MV-4-11 (cell line): ENCODE results near the gene PPP6R2.
A peak's percentile ranks its signal among the peaks of the same experiment; 100 is the strongest.
"Not testable (repeated sequence)": the region's sequence is repeated elsewhere in the genome, so short reads cannot be mapped to it uniquely, and the experiment has no call there.

ENCODE experiments used
- DNase-seq: peaks from one replicate; lab custom pipeline; 2025; lab: John Stamatoyannopoulos, UW

The PPP6R2 gene

GRCh38 chr22:50317674-50318073 is 25.5 kb upstream of the PPP6R2 start:
- DNase-seq, result no peak

GRCh38 chr22:50318356-50318697 is 24.8 kb upstream of the PPP6R2 start:
- DNase-seq, result no peak

- no peak for DNase-seq
Observed at GRCh38 chr22:50318698-50319411, 24.3 kb upstream of the PPP6R2 start.

- DNase-seq, result no peak
Observed at GRCh38 chr22:50319503-50319951, 23.6 kb upstream of the PPP6R2 start.

- no peak for DNase-seq
Observed at GRCh38 chr22:50320116-50320515, 23.0 kb upstream of the PPP6R2 start.

DNA sequence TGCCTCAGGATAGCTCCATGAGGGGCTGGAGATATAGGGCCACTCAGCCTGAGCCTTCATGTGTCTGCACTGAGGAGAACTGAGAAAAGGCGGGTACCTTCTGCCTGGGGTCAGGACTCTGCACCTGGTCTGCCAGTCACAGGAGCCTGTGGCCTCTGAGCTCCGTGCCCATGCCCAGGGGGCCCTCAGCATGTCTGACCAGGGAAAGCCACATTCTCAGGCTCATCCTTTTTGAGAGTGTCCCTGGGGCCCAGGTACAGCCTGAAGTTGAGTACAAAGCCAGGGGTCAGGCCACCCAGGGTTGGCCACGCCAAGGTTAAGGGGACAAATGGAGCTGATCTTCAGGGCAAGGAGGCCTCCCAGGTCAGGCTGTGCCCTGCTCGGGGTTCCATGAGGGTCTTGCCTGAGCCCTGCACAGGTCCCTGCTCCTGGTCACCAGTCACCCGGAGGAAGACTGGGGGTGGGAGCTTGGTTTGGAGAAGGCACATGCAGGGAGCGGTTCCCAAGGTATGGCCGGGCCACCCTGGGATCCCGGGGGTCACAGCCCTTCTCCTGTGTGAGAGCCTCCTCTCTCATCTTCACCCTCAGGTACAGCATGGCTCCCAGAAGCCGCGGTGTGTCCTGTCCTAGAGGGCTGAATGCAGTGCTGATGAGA is 22.3 kb upstream of the PPP6R2 start:
- DNase-seq, result no peak

GRCh38 chr22:50322382-50323104 is 20.6 kb upstream of the PPP6R2 start:
- not testable (repeated sequence) for DNase-seq

DNA sequence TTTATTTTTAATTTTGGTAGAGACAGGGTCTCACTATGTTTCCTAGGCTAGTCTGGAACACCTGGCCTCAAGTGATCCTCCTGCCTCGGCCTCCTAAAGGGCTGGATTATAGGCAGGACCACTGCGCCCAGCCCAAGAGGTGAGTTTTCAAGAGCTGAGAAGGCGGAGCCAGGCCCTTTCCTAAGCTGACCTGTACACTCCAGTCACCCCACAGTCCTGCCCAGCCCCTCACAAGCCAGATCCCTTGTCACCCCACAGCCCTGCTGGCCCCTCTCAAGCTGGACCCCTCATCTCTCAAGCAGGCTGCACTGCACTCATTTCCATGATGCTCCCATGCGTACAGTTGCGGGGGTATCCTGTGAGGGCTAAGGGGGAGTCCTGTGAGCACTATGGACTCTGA is 19.2 kb upstream of the PPP6R2 start:
- no peak for DNase-seq

GRCh38 chr22:50325444-50326224 is 17.5 kb upstream of the PPP6R2 start:
- peak; percentile 49 for DNase-seq

DNA sequence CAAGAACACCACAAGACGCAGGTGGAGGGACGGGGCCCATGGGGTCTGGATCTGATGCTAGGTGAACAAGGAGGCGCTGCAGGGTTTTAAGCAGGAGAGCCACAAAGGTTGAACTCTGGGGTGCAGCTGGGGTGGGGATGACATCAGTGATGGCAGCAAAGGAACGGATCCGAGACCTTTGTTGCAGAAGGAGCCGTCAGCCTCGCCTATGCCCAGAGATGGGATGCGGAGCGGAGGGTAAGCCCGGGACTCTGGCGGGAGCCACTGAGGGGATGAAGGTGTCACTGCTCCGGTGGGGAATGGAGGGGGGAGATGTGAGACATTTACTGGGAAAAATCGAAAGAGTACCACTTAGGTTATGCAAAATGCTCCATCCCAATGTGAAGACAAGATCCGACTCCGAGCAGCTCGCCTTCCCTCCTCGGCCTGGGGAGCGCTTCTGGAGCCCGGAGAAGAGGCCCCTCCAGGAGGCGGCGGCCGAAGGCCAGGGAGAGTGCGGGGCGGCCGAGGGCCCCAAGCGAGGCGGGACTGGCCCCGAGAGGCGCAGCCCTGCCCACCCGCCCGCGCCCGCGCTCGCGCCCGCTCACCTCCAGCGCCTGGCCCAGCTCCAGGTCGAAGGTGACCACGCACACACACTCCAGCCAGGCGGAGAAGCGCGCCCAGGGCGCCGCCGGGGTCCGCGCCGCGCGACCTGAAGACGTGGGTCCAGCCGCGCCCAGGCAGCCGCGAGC is 16.7 kb upstream of the PPP6R2 start:
- DNase-seq, result no peak

DNA sequence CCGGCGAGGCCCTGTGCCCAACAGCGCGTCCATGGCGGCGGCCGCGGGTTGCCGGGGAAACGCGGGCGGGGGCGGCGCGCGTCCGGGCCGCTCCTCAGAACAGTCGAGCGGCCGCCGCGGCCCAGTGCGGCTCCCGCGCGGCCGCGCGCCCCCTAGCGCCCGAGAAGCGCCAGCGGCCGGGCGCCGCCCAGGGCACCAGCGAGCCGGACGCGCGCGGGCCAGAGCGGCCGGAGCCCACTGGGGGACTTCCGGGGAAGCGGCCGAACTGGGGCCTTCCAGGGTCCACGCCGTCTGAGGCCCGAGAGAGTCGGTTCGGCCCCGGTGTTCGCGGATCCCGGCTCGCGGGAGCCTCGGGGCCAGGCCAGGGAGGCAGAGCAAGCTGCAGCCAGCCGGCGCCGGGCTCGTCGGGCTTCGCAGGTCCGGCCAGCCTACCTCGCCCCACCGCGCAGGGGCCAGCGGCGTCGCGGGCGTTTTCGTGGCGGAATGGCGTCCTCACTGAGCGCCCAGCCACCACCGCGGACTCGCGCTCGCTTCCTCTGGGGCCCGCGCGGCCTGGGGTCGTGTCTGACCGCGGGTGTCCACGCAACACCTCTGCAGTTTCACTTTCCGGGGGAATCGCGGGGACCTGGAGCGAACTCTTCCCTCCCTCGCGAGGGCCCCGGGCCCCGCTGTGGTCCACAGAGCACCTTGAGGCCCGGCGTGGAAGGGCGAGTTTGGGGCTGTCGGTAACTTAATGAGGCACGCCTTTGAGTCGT is 16.0 kb upstream of the PPP6R2 start, which contains the start of gene DENND6B:
Gene DENND6B (minus strand): TSS at position 57 of the 755 bp plus-strand sequence. CDS start 24 bp downstream, at position 33.
- peak; percentile 55 for DNase-seq

DNA sequence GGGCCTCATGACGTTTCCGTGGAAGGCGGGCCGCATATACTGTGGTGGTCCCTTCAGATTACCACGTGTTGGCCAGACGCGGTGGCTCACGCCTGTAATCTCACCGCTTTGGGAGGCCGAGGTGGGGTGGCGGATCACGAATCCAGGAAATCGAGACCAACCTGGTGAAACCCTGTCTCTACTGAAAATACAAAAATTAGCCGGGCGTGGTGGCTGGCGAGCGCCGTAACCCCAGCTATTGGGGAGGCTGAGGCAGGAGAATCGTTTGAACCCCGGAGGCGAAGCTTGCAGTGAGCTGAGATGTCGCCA is 15.5 kb upstream of the PPP6R2 start:
- DNase-seq, result no peak

DNA sequence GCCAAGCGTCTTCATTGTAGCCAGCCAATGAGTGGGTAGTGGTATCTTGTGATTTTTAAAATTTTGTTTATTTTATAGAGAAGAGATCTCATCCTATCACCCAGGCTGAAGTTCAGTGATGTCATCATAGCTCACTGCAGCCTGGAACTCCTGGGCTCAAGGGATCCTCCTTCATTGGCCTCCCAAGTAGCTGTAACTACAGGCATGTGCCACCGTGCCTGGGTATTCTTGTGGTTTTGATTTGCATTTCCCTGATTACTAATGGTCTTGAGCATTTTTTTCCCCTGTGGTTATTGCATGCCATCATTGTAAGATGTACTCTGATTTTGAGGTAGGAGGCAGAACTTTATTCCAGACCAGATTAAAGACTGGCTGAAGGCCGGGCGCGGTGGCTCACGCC is 13.9 kb upstream of the PPP6R2 start:
- peak; percentile 10 for DNase-seq

- DNase-seq, result not testable (repeated sequence)
Observed at GRCh38 chr22:50334433-50334832, 8.7 kb upstream of the PPP6R2 start.

DNA sequence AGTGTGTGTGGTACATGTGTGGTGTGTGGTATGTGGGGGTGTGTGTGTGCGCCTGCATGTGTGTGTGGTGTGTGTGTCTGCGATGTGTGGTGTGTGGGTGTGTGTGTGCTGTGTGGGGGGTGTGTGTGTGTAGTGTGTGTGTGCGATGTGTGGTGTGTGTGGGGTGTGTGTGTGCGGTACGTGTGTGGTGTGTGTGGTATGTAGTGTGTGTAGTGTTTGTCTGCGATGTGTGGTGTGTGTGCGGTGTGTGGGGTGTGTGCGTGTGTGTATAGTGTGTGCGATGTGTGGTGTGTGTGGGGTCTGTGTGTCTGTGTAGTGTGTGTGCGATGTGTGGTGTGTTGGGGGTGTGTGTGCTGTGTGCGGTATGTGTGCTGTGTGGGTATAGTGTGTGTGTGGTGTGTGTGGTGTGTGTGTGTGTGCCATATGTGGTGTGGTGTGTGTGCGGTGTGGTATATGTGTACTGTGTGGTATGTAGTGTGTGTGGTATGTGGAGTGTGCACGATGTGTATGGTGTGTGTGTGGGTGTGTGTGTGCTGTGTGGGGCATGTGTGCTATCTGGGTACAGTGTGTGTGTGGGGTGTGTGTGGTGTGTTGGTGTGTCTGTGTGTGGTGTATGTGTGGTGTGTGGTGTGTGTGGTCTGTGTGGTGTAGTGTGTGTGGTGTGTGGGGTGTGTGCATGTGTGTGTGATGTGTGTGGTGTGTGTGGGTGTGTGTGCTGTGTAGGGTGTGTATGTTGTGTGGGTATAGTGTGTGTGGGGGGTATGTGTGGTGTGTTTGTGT is 5.7 kb upstream of the PPP6R2 start:
- no peak for DNase-seq

- DNase-seq, result no peak
Observed at GRCh38 chr22:50338042-50338573, 5.0 kb upstream of the PPP6R2 start.

DNA sequence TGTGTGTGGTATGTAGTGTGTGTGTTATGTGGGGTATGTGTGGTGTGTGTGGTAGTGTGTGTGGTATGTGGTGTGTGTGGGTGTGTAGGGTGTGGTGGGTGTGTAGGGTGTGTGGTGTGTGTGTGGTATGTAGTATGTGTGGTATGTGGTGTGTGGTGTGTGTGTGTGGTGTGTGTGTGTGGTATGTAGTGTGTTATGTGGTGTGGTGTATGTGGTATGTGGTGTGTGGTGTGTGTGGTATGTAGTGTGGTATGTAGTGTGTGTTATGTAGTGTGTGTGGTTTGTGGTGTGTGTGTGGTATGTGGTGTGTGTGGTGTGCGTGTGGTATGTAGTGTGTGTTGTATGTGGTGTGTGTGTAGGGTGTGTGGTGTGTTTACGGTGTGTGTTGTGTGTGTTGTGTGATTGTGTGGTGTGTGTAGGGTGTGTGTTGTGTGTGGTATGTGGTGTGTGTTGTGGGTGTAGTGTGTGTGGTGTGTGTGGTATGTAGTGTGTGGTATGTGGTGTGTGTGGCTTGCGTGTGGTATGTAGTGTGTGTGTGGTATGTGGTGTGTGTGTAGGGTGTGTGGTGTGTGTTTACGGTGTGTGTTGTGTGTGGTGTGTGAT is 4.2 kb upstream of the PPP6R2 start:
- no peak for DNase-seq

DNA sequence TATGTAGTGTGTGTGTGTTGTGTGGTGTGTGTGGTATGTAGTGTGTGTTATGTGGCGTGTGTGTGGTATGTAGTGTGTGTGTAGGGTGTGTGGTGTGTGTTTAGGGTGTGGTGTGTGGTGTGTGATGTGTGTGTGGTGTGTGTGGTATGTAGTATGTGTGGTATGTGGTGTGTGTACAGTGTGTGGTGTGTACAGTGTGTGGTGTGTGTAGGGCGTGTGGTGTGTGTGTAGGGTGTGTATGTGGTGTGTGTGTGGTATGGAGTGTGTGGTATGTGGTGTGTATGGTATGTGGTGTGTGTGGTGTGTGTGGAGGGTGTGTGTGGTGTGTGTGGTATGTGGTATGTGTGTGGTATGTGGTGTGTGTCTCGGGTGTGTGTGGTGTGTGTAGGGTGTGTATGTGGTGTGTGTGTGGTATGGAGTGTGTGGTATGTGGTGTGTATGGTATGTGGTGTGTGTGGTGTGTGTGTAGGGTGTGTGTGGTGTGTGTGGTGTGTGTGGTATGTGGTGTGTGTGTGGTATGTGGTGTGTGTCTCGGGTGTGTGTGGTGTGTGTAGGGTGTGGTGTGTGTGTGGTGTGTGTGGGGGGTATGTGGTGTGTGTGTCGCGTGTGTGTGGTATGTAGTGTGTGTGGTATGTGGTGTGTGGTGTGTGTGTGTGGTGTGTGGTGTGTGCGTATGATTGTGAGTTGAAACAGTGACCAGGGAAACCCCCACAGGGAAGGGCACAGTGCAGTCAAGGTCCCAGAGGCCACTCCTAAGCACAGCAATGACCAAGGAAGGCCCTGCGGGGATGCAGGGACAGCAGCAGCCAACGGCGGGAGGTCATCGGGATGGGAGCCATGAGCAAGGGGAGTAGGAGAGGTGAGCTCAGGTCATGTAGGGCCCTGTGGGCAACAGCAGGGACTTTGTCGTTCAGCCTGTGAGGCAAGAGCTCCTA is 2.9 kb upstream of the PPP6R2 start:
- no peak for DNase-seq
